Measurements from ENCODE around the gene PYM1. TPM values are rescaled to one million over a fixed set of nuclear protein-coding genes. Genes with fewer than 3 reads are reported as not detected.

The PYM1 gene
- total and polyA plus RNA-seq, 2 of the 4 experiments (the other 2 are of a cell fraction), result 26.5 to 27.8 TPM

- Histone ChIP-seq H4K20me1 (ENCODE audit: insufficient read depth, low read length) (no peaks in the 10 kb centered on the region), H3K23ac (ENCODE audit: low read depth, low read length) (0 out of 2 replicates have a peak overlapping the region, but pooled peaks have one; percentile 16), H4K8ac (ENCODE audit: low read depth in 2 of 2, low read length in 2 of 2) (peak overlapping the region in 1 of 2 experiments; percentile 52; a peak in 2 of 4 replicates), H3K4ac (ENCODE audit: low read depth, low read length) (peak overlapping the region; percentile 60), H3K9ac (ENCODE audit: low read depth, low read length) (no peak overlapping the region), H4K91ac (ENCODE audit: insufficient read depth, low read depth, low read length) (no peak overlapping the region), H3K14ac (replicated peaks; ENCODE audit: low read depth, low read length) (no peak overlapping the region), H2BK15ac (ENCODE audit: low read depth, low read length) (no peak overlapping the region; the same call in 2 of the 3 replicates), H3K18ac (ENCODE audit: low read depth, low read length) (no peak overlapping the region), H2AFZ (replicated peaks; ENCODE audit: low read length, poor library complexity) (peak overlapping the region; percentile 88), H3K4me2 (ENCODE audit: low read depth, low read length) (no peak overlapping the region; the same call in 1 of the 2 replicates), H3K4me1 (ENCODE audit: control insufficient read depth, insufficient read depth, low read length) (peaks cover 4% of the 10 kb centered on the region), H3K36me3 (ENCODE audit: control insufficient read depth, insufficient read depth, low read length) (peaks cover 35% of the 10 kb centered on the region), H2BK120ac (ENCODE audit: low read depth, low read length) (no peak overlapping the region; the same call in 1 of the 2 replicates), H2AK9ac (replicated peaks; ENCODE audit: low read depth, low read length, poor library complexity) (peak overlapping the region; percentile 88), H2BK20ac (ENCODE audit: low read depth, low read length) (0 out of 2 replicates have a peak overlapping the region, but pooled peaks have one; percentile 19), H4K5ac (ENCODE audit: low read depth, low read length) (0 out of 2 replicates have a peak overlapping the region, but pooled peaks have one; percentile 14), H3K9me1 (ENCODE audit: insufficient read depth, low read length) (no peaks in the 10 kb centered on the region), H3K4me3 (ENCODE audit: insufficient read depth, low read depth, low read length) (no peak overlapping the region), H3K27me3 (ENCODE audit: control insufficient read depth, insufficient read depth, low read length) (no peaks in the 10 kb centered on the region), H3K56ac (ENCODE audit: extremely low read depth, insufficient read depth, low read length) (no peak overlapping the region), H2BK5ac (ENCODE audit: low read depth, low read length, poor library complexity, severe bottlenecking) (no peak overlapping the region), H3K79me1 (ENCODE audit: low read depth in 1 of 2, low read length in 2 of 2) (peaks cover 1 to 41% of the 10 kb centered on the region in 2 experiments; a peak in 3 of 4 replicates), H3K27ac (ENCODE audit: insufficient read depth, low read length) (no peak overlapping the region), H3K9me3 (ENCODE audit: control insufficient read depth, insufficient read depth, low read length) (no peaks in the 10 kb centered on the region), H2AK5ac (ENCODE audit: low read depth, low read length) (peak overlapping the region; percentile 84)
- peak; percentile 98 for ATAC-seq (ENCODE audit: low read depth)
- CTCF ChIA-PET, result interaction anchor here (0.5 to 1.4 kb wide), 5 partner anchors 9 to 202 kb away, joined by 3 to 6 read pairs (median 5); partner anchors contain the start of genes DGKA and DNAJC14
- DNase-seq, result peak; percentile 81
- POLR2A ChIA-PET (ENCODE audit: unreplicated experiment), result interaction anchor here (0.6 kb wide), 1 partner anchor 1526 kb away, joined by 6 read pairs; no protein-coding TSS in a partner anchor
- no TSS peak for BruUV-seq (replicated peaks)
- 28% methylated on average over 10 of the region's 18 CpGs; no CpG with 5 or more reads in 1 of the 2 experiments for WGBS, 2 experiments (ENCODE audit: extremely low coverage in 2 of 2, insufficient read length in 1 of 2)
- intact Hi-C loops (cut with micrococcal nuclease), result loop anchor here (1.0 kb wide), 1 partner anchor 202 kb away; no protein-coding TSS in a partner anchor
- dilution Hi-C loops (cut with HindIII; ENCODE audit: low sequenced_read_pairs, unreplicated experiment), result no loop called here
- in situ Hi-C loops (cut with MboI; ENCODE audit: low sequenced_read_pairs), result loop anchor here (5.0 to 10.0 kb wide), 2 partner anchors 125 to 203 kb away; partner anchors contain the start of genes ORMDL2 and SARNP
- TF ChIP-seq BHLHE40 (IDR thresholded peaks at IDR 0.05; ENCODE audit: low read depth, low read length) (no peak), SMC3 (IDR thresholded peaks at IDR 0.05; ENCODE audit: low read depth, low read length) (peak; percentile 92), RAD21 (IDR thresholded peaks at IDR 0.05; ENCODE audit: low read length) (peak; percentile 94), MAZ (IDR thresholded peaks at IDR 0.05; ENCODE audit: borderline replicate concordance, low read depth, low read length) (peak; percentile 36; the same call in 1 of the 2 replicates), RFX5 (IDR thresholded peaks at IDR 0.05; ENCODE audit: low read depth, low read length) (no peak), NFE2L2 (IDR thresholded peaks at IDR 0.05; ENCODE audit: low read depth, low read length) (no peak), MXI1 (IDR thresholded peaks at IDR 0.05; ENCODE audit: borderline replicate concordance, low read depth, low read length) (peak; percentile 81; the same call in 1 of the 2 replicates)
- TF ChIP-seq, protein P1, sequence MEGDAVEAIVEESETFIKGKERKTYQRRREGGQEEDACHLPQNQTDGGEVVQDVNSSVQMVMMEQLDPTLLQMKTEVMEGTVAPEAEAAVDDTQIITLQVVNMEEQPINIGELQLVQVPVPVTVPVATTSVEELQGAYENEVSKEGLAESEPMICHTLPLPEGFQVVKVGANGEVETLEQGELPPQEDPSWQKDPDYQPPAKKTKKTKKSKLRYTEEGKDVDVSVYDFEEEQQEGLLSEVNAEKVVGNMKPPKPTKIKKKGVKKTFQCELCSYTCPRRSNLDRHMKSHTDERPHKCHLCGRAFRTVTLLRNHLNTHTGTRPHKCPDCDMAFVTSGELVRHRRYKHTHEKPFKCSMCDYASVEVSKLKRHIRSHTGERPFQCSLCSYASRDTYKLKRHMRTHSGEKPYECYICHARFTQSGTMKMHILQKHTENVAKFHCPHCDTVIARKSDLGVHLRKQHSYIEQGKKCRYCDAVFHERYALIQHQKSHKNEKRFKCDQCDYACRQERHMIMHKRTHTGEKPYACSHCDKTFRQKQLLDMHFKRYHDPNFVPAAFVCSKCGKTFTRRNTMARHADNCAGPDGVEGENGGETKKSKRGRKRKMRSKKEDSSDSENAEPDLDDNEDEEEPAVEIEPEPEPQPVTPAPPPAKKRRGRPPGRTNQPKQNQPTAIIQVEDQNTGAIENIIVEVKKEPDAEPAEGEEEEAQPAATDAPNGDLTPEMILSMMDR (conservative IDR thresholded peaks at IDR 0.05; ENCODE audit: low read depth, low read length), result peak; percentile 90
Observed at GRCh38 chr12:55940065-55940732, 12.5 kb upstream of the PYM1 start.

All from IMR-90 (cell line).